GM06990 (cell line): ENCODE data around the gene MON1A.

Experiments used
- DNase-seq: peaks from one replicate; pipeline ENCODE4 v3.0.0-alpha.2; 2011; ENCODE audit not compliant: insufficient read length; ENCODE audit errors: extremely low read depth
- H3K27me3 ChIP-seq: replicated peaks from 2 replicates; pipeline ENCODE4 v1.6.0; 2011; ENCODE audit warnings: low read length; ENCODE audit not compliant: control insufficient read depth, insufficient read depth
- H3K36me3 ChIP-seq: 2 replicates; pipeline ENCODE4 v1.5.1; 2011; ENCODE audit warnings: low read length; ENCODE audit not compliant: control insufficient read depth, insufficient read depth
- H3K4me3 ChIP-seq: replicated peaks from 2 replicates; pipeline ENCODE4 v1.5.1; 2011; ENCODE audit warnings: low read depth, mild to moderate bottlenecking, control low read depth, low read length
- CTCF ChIP-seq: IDR thresholded peaks from 2 replicates; pipeline ENCODE4 v1.5.1; 2011; ENCODE audit warnings: low read length, control low read depth, mild to moderate bottlenecking, inconsistent platforms; ENCODE audit not compliant: insufficient read depth, poor library complexity, severe bottlenecking

Gene MON1A

DNA sequence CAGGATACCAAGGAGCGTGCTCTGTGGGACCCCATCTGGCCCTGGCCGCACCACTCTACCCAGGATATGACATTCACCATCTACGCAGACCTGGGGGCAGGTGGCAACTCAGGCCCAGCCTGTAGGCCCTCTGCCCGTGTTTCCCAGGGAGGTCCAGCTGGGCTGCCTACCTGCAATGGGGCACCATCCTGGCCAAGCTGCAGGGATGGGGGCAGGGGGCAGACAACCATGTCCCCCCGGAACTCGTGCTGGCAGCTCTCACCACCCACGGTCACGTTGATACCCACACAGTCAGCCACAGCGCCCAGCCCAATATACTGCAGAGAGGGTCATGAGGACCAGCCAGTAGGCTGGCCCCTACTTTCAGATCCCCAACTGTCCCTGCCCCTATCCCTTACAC is 33.8 kb downstream of the MON1A start:
- no peak for DNase-seq
- no peak overlapping the region for H3K4me3 ChIP-seq
- TF ChIP-seq CTCF = no peak
- no peaks in the 10 kb centered on the region for H3K27me3 ChIP-seq
- H3K36me3 ChIP-seq = no peaks in the 10 kb centered on the region; the same call in 1 of the 2 replicates

GRCh38 chr3:49889296-49889695 is 40.3 kb downstream of the MON1A start:
- H3K4me3 ChIP-seq = no peak overlapping the region
- DNase-seq = no peak
- no peaks in the 10 kb centered on the region for H3K27me3 ChIP-seq
- no peaks in the 10 kb centered on the region for H3K36me3 ChIP-seq
- no peak for TF ChIP-seq CTCF

DNA sequence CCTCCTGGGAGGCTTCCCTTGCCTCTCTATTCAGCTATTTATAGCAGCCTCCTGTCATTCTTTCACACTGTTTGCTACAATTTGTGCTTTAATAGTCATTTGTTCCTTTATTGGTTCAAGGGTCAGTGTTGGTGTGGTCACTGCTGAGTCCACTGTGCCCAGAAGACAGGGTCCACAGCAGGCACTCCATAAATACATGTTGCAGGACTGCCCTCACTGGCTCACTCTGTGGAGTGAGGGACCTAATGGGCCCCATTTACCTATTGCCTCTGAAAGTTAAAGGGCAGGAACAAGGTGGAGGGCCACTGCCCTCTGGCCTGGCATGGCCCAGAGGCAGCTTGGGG is 42.7 kb downstream of the MON1A start:
- H3K4me3 ChIP-seq = no peak overlapping the region
- no peaks in the 10 kb centered on the region; the same call in 1 of the 2 replicates for H3K27me3 ChIP-seq
- no peak for DNase-seq
- no peaks in the 10 kb centered on the region for H3K36me3 ChIP-seq
- TF ChIP-seq CTCF = no peak

DNA sequence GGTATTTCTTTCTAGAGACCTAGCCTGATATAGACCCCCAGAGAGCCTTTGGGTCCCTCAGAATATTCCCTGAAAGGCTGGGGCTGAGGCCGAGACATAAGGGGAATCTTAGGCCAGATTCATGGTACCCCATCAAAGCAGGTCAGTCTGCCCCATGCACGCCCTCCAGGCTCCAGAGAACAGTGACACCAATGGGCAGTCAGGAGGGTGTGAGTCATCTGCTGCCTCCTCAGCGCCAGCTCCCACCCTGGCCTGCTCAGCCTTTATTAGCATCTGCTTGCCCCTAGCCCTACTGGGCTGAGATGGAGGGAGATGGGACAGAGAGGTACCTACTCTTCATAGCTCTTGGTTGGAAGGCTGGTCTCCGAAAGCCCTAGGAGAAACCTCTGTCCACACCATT is 45.6 kb downstream of the MON1A start:
- Histone ChIP-seq H3K4me3 (no peak overlapping the region), H3K27me3 (no peaks in the 10 kb centered on the region; the same call in 1 of the 2 replicates), H3K36me3 (no peaks in the 10 kb centered on the region)
- DNase-seq = no peak
- no peak for TF ChIP-seq CTCF

DNA sequence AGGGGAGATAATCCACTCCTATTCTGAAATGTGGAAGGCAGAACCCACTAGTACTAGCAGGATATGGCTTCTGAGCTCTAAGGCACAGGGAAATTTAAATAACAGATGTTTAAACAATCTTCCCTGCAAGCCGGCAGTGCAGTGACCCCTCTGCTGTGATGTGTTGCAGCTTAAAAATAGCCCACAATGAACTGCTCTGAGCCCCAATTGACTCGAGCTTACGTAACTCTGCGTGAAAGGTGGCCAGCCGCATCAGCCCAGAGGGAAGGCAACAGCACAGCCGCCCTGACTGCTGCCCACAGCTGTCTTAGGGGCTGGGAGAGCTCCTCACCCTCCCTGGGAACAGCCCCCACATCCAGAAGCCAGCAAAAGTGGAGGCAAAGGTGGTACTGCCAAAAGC is 47.4 kb downstream of the MON1A start:
- H3K27me3 ChIP-seq = no peaks in the 10 kb centered on the region; the same call in 1 of the 2 replicates
- DNase-seq = no peak
- no peak overlapping the region for H3K4me3 ChIP-seq
- TF ChIP-seq CTCF = no peak
- no peaks in the 10 kb centered on the region for H3K36me3 ChIP-seq

DNA sequence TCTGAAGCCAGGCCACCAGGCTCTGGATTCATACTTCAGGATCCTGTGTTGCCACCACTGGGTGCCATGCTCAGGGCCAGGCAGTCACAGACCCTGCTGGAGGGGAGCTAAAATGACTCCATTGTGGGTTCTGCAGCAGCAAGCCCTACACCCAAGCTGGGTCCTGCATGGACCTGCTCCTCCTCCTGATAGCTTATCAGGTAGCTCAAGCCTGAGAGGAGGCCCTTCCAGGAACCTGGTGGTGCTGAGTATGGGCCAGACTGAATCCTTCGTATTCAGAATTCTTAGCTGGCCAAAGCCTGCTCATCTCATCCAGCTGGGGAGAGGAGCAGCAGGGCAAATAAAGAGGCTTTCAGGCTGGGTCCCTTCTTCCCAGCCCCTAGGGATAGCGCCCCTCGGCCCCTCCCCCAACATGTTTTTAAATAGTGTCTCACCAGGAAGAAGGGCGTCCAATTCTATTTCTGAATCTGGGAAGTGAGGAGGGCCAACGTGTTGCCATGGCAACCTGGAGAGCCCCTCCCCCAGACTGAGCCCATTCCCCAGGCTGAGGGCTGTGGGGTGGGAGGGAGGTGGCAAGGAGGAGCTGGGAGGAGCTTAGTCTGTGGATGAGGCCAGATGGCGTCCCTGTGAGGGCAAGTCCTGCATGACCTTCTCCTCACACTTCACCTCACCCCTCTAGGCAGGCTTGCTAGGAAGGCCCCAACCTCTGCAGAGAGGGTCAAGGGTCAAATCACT is 48.9 kb downstream of the MON1A start:
- no peaks in the 10 kb centered on the region for H3K36me3 ChIP-seq
- no peak for DNase-seq
- H3K4me3 ChIP-seq = no peak overlapping the region
- no peak for TF ChIP-seq CTCF
- no peaks in the 10 kb centered on the region; the same call in 1 of the 2 replicates for H3K27me3 ChIP-seq
